Measurements from ENCODE around the gene XAB2.

XAB2 gene

GRCh38 chr19:7668842-7669241 is 39.5 kb upstream of the XAB2 start, which contains the start of gene RETN:
Gene RETN, plus strand, starts transcription at chr19:7669049. Its CDS starts 278 bp downstream, at chr19:7669327.
- no peak within 1 kb of the TSS for H3K27ac ChIP-seq (ENCODE audit: low read length)
- H3K4me3 ChIP-seq (ENCODE audit: low read length) = peak within 1 kb of the TSS; percentile 70; the same call in 1 of the 2 replicates
- no peaks in the 10 kb centered on the region; the same call in 1 of the 2 replicates for H3K27me3 ChIP-seq (ENCODE audit: control insufficient read depth, insufficient read depth, low read length)
- 0 out of 2 replicates have a peak, but pooled peaks cover 4% of the 10 kb centered on the region for H3K4me1 ChIP-seq (ENCODE audit: control insufficient read depth, insufficient read depth, low read length)
- no peaks in the 10 kb centered on the region for H3K36me3 ChIP-seq (ENCODE audit: control insufficient read depth, insufficient read depth, low read length)
- WGBS (ENCODE audit: insufficient coverage, insufficient read length) = no CpG with 5 or more reads among the region's 9 CpGs
- no peaks in the 10 kb centered on the region for H3K9me3 ChIP-seq (ENCODE audit: control insufficient read depth, insufficient read depth, low read length)
- DNase-seq (ENCODE audit: low read depth, low spot score) = no peak

- DNase-seq (ENCODE audit: low read depth, low spot score) = no peak
- Histone ChIP-seq H3K4me1 (ENCODE audit: control insufficient read depth, insufficient read depth, low read length) (0 out of 2 replicates have a peak, but pooled peaks cover under 1% of the 10 kb centered on the region), H3K9me3 (ENCODE audit: control insufficient read depth, insufficient read depth, low read length) (no peaks in the 10 kb centered on the region), H3K27me3 (ENCODE audit: control insufficient read depth, insufficient read depth, low read length) (no peaks in the 10 kb centered on the region; the same call in 1 of the 2 replicates), H3K27ac (ENCODE audit: low read length) (no peak overlapping the region), H3K36me3 (ENCODE audit: control insufficient read depth, insufficient read depth, low read length) (no peaks in the 10 kb centered on the region), H3K4me3 (ENCODE audit: low read length) (no peak overlapping the region)
- no CpG with 5 or more reads among the region's 4 CpGs for WGBS (ENCODE audit: insufficient coverage, insufficient read length)
These were observed 35.7 kb upstream of the XAB2 start for GRCh38 chr19:7665076-7665475.

- H3K36me3 ChIP-seq (ENCODE audit: control insufficient read depth, insufficient read depth, low read length) = no peaks in the 10 kb centered on the region
- H3K27ac ChIP-seq (ENCODE audit: low read length) = no peak overlapping the region
- no peaks in the 10 kb centered on the region for H3K4me1 ChIP-seq (ENCODE audit: control insufficient read depth, insufficient read depth, low read length)
- no peak for DNase-seq (ENCODE audit: low read depth, low spot score)
- no peaks in the 10 kb centered on the region; the same call in 1 of the 2 replicates for H3K27me3 ChIP-seq (ENCODE audit: control insufficient read depth, insufficient read depth, low read length)
- no CpG with 5 or more reads among the region's 7 CpGs for WGBS (ENCODE audit: insufficient coverage, insufficient read length)
- H3K4me3 ChIP-seq (ENCODE audit: low read length) = no peak overlapping the region
- no peaks in the 10 kb centered on the region for H3K9me3 ChIP-seq (ENCODE audit: control insufficient read depth, insufficient read depth, low read length)
These were observed 34.4 kb upstream of the XAB2 start for GRCh38 chr19:7663706-7664105.

- H3K27me3 ChIP-seq (ENCODE audit: control insufficient read depth, insufficient read depth, low read length) = no peaks in the 10 kb centered on the region
- no peak overlapping the region for H3K27ac ChIP-seq (ENCODE audit: low read length)
- no CpG with 5 or more reads among the region's 14 CpGs for WGBS (ENCODE audit: insufficient coverage, insufficient read length)
- no peaks in the 10 kb centered on the region for H3K4me1 ChIP-seq (ENCODE audit: control insufficient read depth, insufficient read depth, low read length)
- no peaks in the 10 kb centered on the region for H3K9me3 ChIP-seq (ENCODE audit: control insufficient read depth, insufficient read depth, low read length)
- no peak overlapping the region for H3K4me3 ChIP-seq (ENCODE audit: low read length)
- DNase-seq (ENCODE audit: low read depth, low spot score) = no peak
- H3K36me3 ChIP-seq (ENCODE audit: control insufficient read depth, insufficient read depth, low read length) = no peaks in the 10 kb centered on the region
These were observed 33.3 kb upstream of the XAB2 start for GRCh38 chr19:7662657-7663056.

- Histone ChIP-seq H3K9me3 (ENCODE audit: control insufficient read depth, insufficient read depth, low read length) (no peaks in the 10 kb centered on the region), H3K27ac (ENCODE audit: low read length) (no peak overlapping the region), H3K27me3 (ENCODE audit: control insufficient read depth, insufficient read depth, low read length) (no peaks in the 10 kb centered on the region), H3K4me3 (ENCODE audit: low read length) (no peak overlapping the region), H3K4me1 (ENCODE audit: control insufficient read depth, insufficient read depth, low read length) (no peaks in the 10 kb centered on the region), H3K36me3 (ENCODE audit: control insufficient read depth, insufficient read depth, low read length) (no peaks in the 10 kb centered on the region)
- no CpG with 5 or more reads among the region's 8 CpGs for WGBS (ENCODE audit: insufficient coverage, insufficient read length)
- no peak for DNase-seq (ENCODE audit: low read depth, low spot score)
These were observed 32.6 kb upstream of the XAB2 start for GRCh38 chr19:7661744-7662538.

- DNase-seq (ENCODE audit: low read depth, low spot score) = no peak
- H3K36me3 ChIP-seq (ENCODE audit: control insufficient read depth, insufficient read depth, low read length) = no peaks in the 10 kb centered on the region
- H3K9me3 ChIP-seq (ENCODE audit: control insufficient read depth, insufficient read depth, low read length) = no peaks in the 10 kb centered on the region
- no CpG with 5 or more reads among the region's 9 CpGs for WGBS (ENCODE audit: insufficient coverage, insufficient read length)
- H3K27ac ChIP-seq (ENCODE audit: low read length) = no peak overlapping the region
- H3K4me1 ChIP-seq (ENCODE audit: control insufficient read depth, insufficient read depth, low read length) = no peaks in the 10 kb centered on the region
- no peak overlapping the region for H3K4me3 ChIP-seq (ENCODE audit: low read length)
- H3K27me3 ChIP-seq (ENCODE audit: control insufficient read depth, insufficient read depth, low read length) = peaks cover under 1% of the 10 kb centered on the region; the same call in 1 of the 2 replicates
These were observed 28.9 kb upstream of the XAB2 start for GRCh38 chr19:7658219-7658686.

GRCh38 chr19:7657131-7657751 is 27.9 kb upstream of the XAB2 start:
- Histone ChIP-seq H3K36me3 (ENCODE audit: control insufficient read depth, insufficient read depth, low read length) (no peaks in the 10 kb centered on the region), H3K27me3 (ENCODE audit: control insufficient read depth, insufficient read depth, low read length) (peaks cover 6% of the 10 kb centered on the region), H3K4me3 (ENCODE audit: low read length) (no peak overlapping the region), H3K4me1 (ENCODE audit: control insufficient read depth, insufficient read depth, low read length) (no peaks in the 10 kb centered on the region), H3K9me3 (ENCODE audit: control insufficient read depth, insufficient read depth, low read length) (no peaks in the 10 kb centered on the region), H3K27ac (ENCODE audit: low read length) (no peak overlapping the region)
- no CpG with 5 or more reads among the region's 14 CpGs for WGBS (ENCODE audit: insufficient coverage, insufficient read length)
- DNase-seq (ENCODE audit: low read depth, low spot score) = no peak

- Histone ChIP-seq H3K9me3 (ENCODE audit: control insufficient read depth, insufficient read depth, low read length) (no peaks in the 10 kb centered on the region), H3K4me1 (ENCODE audit: control insufficient read depth, insufficient read depth, low read length) (no peaks in the 10 kb centered on the region), H3K27ac (ENCODE audit: low read length) (no peak overlapping the region), H3K4me3 (ENCODE audit: low read length) (no peak overlapping the region), H3K27me3 (ENCODE audit: control insufficient read depth, insufficient read depth, low read length) (peaks cover 7% of the 10 kb centered on the region), H3K36me3 (ENCODE audit: control insufficient read depth, insufficient read depth, low read length) (no peaks in the 10 kb centered on the region)
- no peak for DNase-seq (ENCODE audit: low read depth, low spot score)
- WGBS (ENCODE audit: insufficient coverage, insufficient read length) = no CpG with 5 or more reads among the region's 8 CpGs
These were observed 26.2 kb upstream of the XAB2 start for GRCh38 chr19:7655581-7655980.

GRCh38 chr19:7654401-7654800 is 25.1 kb upstream of the XAB2 start:
- H3K9me3 ChIP-seq (ENCODE audit: control insufficient read depth, insufficient read depth, low read length) = no peaks in the 10 kb centered on the region
- no peak overlapping the region for H3K27ac ChIP-seq (ENCODE audit: low read length)
- no peaks in the 10 kb centered on the region for H3K36me3 ChIP-seq (ENCODE audit: control insufficient read depth, insufficient read depth, low read length)
- H3K4me1 ChIP-seq (ENCODE audit: control insufficient read depth, insufficient read depth, low read length) = no peaks in the 10 kb centered on the region
- H3K4me3 ChIP-seq (ENCODE audit: low read length) = no peak overlapping the region
- no peak for DNase-seq (ENCODE audit: low read depth, low spot score)
- WGBS (ENCODE audit: insufficient coverage, insufficient read length) = no CpG with 5 or more reads among the region's 8 CpGs
- peaks cover 7% of the 10 kb centered on the region for H3K27me3 ChIP-seq (ENCODE audit: control insufficient read depth, insufficient read depth, low read length)

- peaks cover 7% of the 10 kb centered on the region for H3K27me3 ChIP-seq (ENCODE audit: control insufficient read depth, insufficient read depth, low read length)
- H3K27ac ChIP-seq (ENCODE audit: low read length) = no peak overlapping the region
- H3K4me3 ChIP-seq (ENCODE audit: low read length) = no peak overlapping the region
- no peaks in the 10 kb centered on the region for H3K9me3 ChIP-seq (ENCODE audit: control insufficient read depth, insufficient read depth, low read length)
- no CpG with 5 or more reads among the region's 28 CpGs for WGBS (ENCODE audit: insufficient coverage, insufficient read length)
- H3K4me1 ChIP-seq (ENCODE audit: control insufficient read depth, insufficient read depth, low read length) = no peaks in the 10 kb centered on the region
- no peaks in the 10 kb centered on the region; the same call in 1 of the 2 replicates for H3K36me3 ChIP-seq (ENCODE audit: control insufficient read depth, insufficient read depth, low read length)
- DNase-seq (ENCODE audit: low read depth, low spot score) = no peak
These were observed 22.8 kb upstream of the XAB2 start for GRCh38 chr19:7652061-7652641.
